ENCODE data around the gene HTT. TPM values are rescaled to one million over a fixed set of nuclear protein-coding genes. Genes with fewer than 3 reads are reported as not detected.

The HTT gene
- total and polyA plus RNA-seq, 10 of the 15 experiments (the other 5 are each of a cell fraction or from before 2014, with no cell fraction given) = 3.3 to 113 (median 43.3) TPM

DNA sequence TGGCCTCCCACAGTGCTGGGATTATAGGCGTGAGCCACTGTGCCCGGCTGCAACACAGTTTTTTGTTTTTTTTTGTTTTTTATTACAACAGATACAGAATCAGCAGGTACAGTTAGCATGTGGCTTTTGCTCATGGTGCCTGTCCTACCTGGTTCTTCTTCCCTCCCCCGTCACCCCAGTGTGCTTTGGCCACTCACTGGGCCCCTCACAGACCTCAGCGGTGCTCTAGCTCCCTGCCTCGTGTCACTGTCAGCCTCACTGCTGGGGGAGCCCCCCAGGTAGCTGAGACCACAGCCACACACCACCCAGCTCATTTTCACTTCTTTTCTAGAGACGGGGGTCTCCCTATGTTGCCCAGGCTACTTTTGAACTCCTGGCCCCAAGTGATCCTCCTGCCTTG, 38.8 kb upstream of the HTT start:
- no peaks in the 10 kb centered on the region for H3K9me3 ChIP-seq (replicated peaks; ENCODE audit: control insufficient read depth, insufficient read depth, low read length)
- BruUV-seq (replicated peaks) = no TSS peak
- in situ Hi-C loops (cut with MboI) = loop anchor here (10.0 kb wide), 1 partner anchor 61 kb away; no protein-coding TSS in a partner anchor
- no peak for ATAC-seq
- TF ChIP-seq, protein P1, sequence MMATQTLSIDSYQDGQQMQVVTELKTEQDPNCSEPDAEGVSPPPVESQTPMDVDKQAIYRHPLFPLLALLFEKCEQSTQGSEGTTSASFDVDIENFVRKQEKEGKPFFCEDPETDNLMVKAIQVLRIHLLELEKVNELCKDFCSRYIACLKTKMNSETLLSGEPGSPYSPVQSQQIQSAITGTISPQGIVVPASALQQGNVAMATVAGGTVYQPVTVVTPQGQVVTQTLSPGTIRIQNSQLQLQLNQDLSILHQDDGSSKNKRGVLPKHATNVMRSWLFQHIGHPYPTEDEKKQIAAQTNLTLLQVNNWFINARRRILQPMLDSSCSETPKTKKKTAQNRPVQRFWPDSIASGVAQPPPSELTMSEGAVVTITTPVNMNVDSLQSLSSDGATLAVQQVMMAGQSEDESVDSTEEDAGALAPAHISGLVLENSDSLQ (IDR thresholded peaks at IDR 0.05) = peak; percentile 47; the same call in 1 of the 2 replicates
- TF ChIP-seq WRNIP1 (IDR thresholded peaks at IDR 0.05; ENCODE audit: borderline replicate concordance, low read depth, low read length) (no peak), RELA (IDR thresholded peaks at IDR 0.05; ENCODE audit: borderline replicate concordance, partially characterized antibody) (no peak), MYB (IDR thresholded peaks at IDR 0.05; ENCODE audit: borderline replicate concordance, low read depth, low read length) (no peak), NFYB (IDR thresholded peaks at IDR 0.05; ENCODE audit: insufficient read depth, low read depth, low read length) (no peak), NFYA (IDR thresholded peaks at IDR 0.05; ENCODE audit: borderline replicate concordance, low read depth, low read length) (no peak), BHLHE40 (IDR thresholded peaks at IDR 0.05; ENCODE audit: borderline replicate concordance in 1 of 2, low read depth in 2 of 2, low read length in 1 of 2) (peak in 1 of 2 experiments; percentile 53; a peak in 1 of 4 replicates)
- H3K36me3 ChIP-seq (ENCODE audit: control insufficient read depth in 2 of 2, insufficient read depth in 2 of 2, low read length in 1 of 2) = no peaks in the 10 kb centered on the region
- no peak overlapping the region for H2AFZ ChIP-seq (ENCODE audit: control insufficient read depth, low read depth, low read length)
- no peak overlapping the region for H3K4me2 ChIP-seq (ENCODE audit: control insufficient read depth, insufficient read depth)
- no peak for DNase-seq (ENCODE audit: low read depth, low spot score)
- no peak for FAIRE-seq
- POLR2A ChIA-PET = no interaction called here
- intact Hi-C loops (cut with micrococcal nuclease; ENCODE audit: unreplicated experiment) = no loop called here
- RAD21 ChIA-PET (ENCODE audit: unreplicated experiment) = interaction anchor here (1.0 to 4.0 kb wide), 3 partner anchors 14 to 355 kb away, joined by 3 to 22 read pairs (median 4); no protein-coding TSS in a partner anchor
- no peak overlapping the region for H3K4me3 ChIP-seq
- H3K4me1 ChIP-seq (ENCODE audit: control insufficient read depth, insufficient read depth, low read length) = peaks cover 23% of the 10 kb centered on the region
- CTCF ChIA-PET = interaction anchor here (1.4 to 5.8 kb wide), 3 partner anchors 27 to 58 kb away, joined by 3 to 54 read pairs (median 32); no protein-coding TSS in a partner anchor
- 22% methylated on average over 6 of the region's 6 CpGs for WGBS (ENCODE audit: insufficient coverage, insufficient replicate concordance, low lambda C conversion rate, missing lambda C conversion rate)
- SMC1A ChIA-PET (ENCODE audit: uncharacterized antibody, unreplicated experiment) = interaction anchor here (2.8 to 2.9 kb wide), 2 partner anchors 22 to 58 kb away, joined by 8 to 10 read pairs; no protein-coding TSS in a partner anchor
- no peaks in the 10 kb centered on the region for H3K79me2 ChIP-seq (ENCODE audit: control insufficient read depth, insufficient read depth, low read length)
- H3K9ac ChIP-seq (ENCODE audit: control insufficient read depth, insufficient read depth, low read length) = no peak overlapping the region
- H4K20me1 ChIP-seq (ENCODE audit: control insufficient read depth, insufficient read depth) = no peaks in the 10 kb centered on the region; the same call in 1 of the 2 replicates
- H3K27me3 ChIP-seq (replicated peaks in 1 of 2; ENCODE audit: control insufficient read depth in 2 of 2, insufficient read depth in 2 of 2, low read length in 1 of 2) = peaks cover 0 to 3% of the 10 kb centered on the region in 2 experiments; a peak in 1 of 4 replicates
- H3K27ac ChIP-seq (ENCODE audit: control insufficient read depth, insufficient read depth) = no peak overlapping the region

All from GM12878 (cell line).